ENCODE measurements around the gene CNGA1.

CNGA1 gene

GRCh38 chr4:47913861-47914219, 102.6 kb downstream of the CNGA1 start:
- Histone ChIP-seq H3K27ac (ENCODE audit: low read depth, low read length) (peak overlapping the region; percentile 45), H3K4me2 (ENCODE audit: low read depth, low read length, poor library complexity, severe bottlenecking) (peak overlapping the region; percentile 71), H3F3A (ENCODE audit: insufficient read depth) (0 out of 2 replicates have a peak, but pooled peaks cover 3% of the 10 kb centered on the region), H3K27me3 (ENCODE audit: low read length) (no peaks in the 10 kb centered on the region), H3K9me2 (replicated peaks; ENCODE audit: insufficient read depth, low read length) (no peaks in the 10 kb centered on the region), H3K79me2 (ENCODE audit: insufficient read depth, low read length) (peaks cover 44% of the 10 kb centered on the region), H3K9ac (ENCODE audit: low read length) (peak overlapping the region; percentile 93), H4K20me1 (ENCODE audit: low read depth, low read length) (no peaks in the 10 kb centered on the region), H3K9me3 (ENCODE audit: insufficient read depth, low read length) (no peaks in the 10 kb centered on the region), H3K36me3 (ENCODE audit: low read length) (peaks cover 8% of the 10 kb centered on the region; the same call in 1 of the 2 replicates), H3K4me3 (ENCODE audit: insufficient read depth, low read length, poor library complexity, severe bottlenecking) (peak overlapping the region; percentile 93), H2AFZ (ENCODE audit: low read depth, low read length, severe bottlenecking) (peak overlapping the region; percentile 90)
- TF ChIP-seq CTCF (IDR thresholded peaks at IDR 0.05; ENCODE audit: insufficient read depth, low read length, poor library complexity, severe bottlenecking) (no peak), EZH2phosphoT487 (conservative IDR thresholded peaks at IDR 0.05; ENCODE audit: low read length) (no peak)

GRCh38 chr4:47913330-47913729, 103.2 kb downstream of the CNGA1 start:
- H2AFZ ChIP-seq (ENCODE audit: low read depth, low read length, severe bottlenecking): peak overlapping the region; percentile 90
- peaks cover 45% of the 10 kb centered on the region for H3K79me2 ChIP-seq (ENCODE audit: insufficient read depth, low read length)
- TF ChIP-seq EZH2phosphoT487 (conservative IDR thresholded peaks at IDR 0.05; ENCODE audit: low read length) (no peak), CTCF (IDR thresholded peaks at IDR 0.05; ENCODE audit: insufficient read depth, low read length, poor library complexity, severe bottlenecking) (no peak)

GRCh38 chr4:47907089-47907646, 109.3 kb downstream of the CNGA1 start:
- no peaks in the 10 kb centered on the region for H3K9me3 ChIP-seq (ENCODE audit: insufficient read depth, low read length)
- H4K20me1 ChIP-seq (ENCODE audit: low read depth, low read length): no peaks in the 10 kb centered on the region
- no peaks in the 10 kb centered on the region for H3K9me2 ChIP-seq (replicated peaks; ENCODE audit: insufficient read depth, low read length)
- no peak overlapping the region for H3K9ac ChIP-seq (ENCODE audit: low read length)
- 0 out of 2 replicates have a peak overlapping the region, but pooled peaks have one; percentile 12 for H3K27ac ChIP-seq (ENCODE audit: low read depth, low read length)
- no peak overlapping the region for H3K4me3 ChIP-seq (ENCODE audit: insufficient read depth, low read length, poor library complexity, severe bottlenecking)
- TF ChIP-seq EZH2phosphoT487 (conservative IDR thresholded peaks at IDR 0.05; ENCODE audit: low read length) (no peak), CTCF (IDR thresholded peaks at IDR 0.05; ENCODE audit: insufficient read depth, low read length, poor library complexity, severe bottlenecking) (no peak)
- peaks cover 38% of the 10 kb centered on the region; the same call in 1 of the 2 replicates for H3K79me2 ChIP-seq (ENCODE audit: insufficient read depth, low read length)
- peaks cover 43% of the 10 kb centered on the region for H3K36me3 ChIP-seq (ENCODE audit: low read length)
- H3K27me3 ChIP-seq (ENCODE audit: low read length): no peaks in the 10 kb centered on the region
- no peak overlapping the region for H3K4me2 ChIP-seq (ENCODE audit: low read depth, low read length, poor library complexity, severe bottlenecking)
- H3F3A ChIP-seq (ENCODE audit: insufficient read depth): peaks cover 7% of the 10 kb centered on the region
- H2AFZ ChIP-seq (ENCODE audit: low read depth, low read length, severe bottlenecking): no peak overlapping the region

More at GRCh38 chr4:47913330-47913729, 103.2 kb downstream of the CNGA1 start:
- H3K36me3 ChIP-seq (ENCODE audit: low read length): peaks cover 9% of the 10 kb centered on the region; the same call in 1 of the 2 replicates
- H3K9me2 ChIP-seq (replicated peaks; ENCODE audit: insufficient read depth, low read length): no peaks in the 10 kb centered on the region
- 0 out of 2 replicates have a peak, but pooled peaks cover 3% of the 10 kb centered on the region for H3F3A ChIP-seq (ENCODE audit: insufficient read depth)
- peak overlapping the region; percentile 93 for H3K9ac ChIP-seq (ENCODE audit: low read length)
- H3K4me2 ChIP-seq (ENCODE audit: low read depth, low read length, poor library complexity, severe bottlenecking): peak overlapping the region; percentile 71
- no peaks in the 10 kb centered on the region for H3K9me3 ChIP-seq (ENCODE audit: insufficient read depth, low read length)
- H4K20me1 ChIP-seq (ENCODE audit: low read depth, low read length): no peaks in the 10 kb centered on the region
- peak overlapping the region; percentile 45 for H3K27ac ChIP-seq (ENCODE audit: low read depth, low read length)
- peak overlapping the region; percentile 93 for H3K4me3 ChIP-seq (ENCODE audit: insufficient read depth, low read length, poor library complexity, severe bottlenecking)
- H3K27me3 ChIP-seq (ENCODE audit: low read length): no peaks in the 10 kb centered on the region
